ENCODE measurements around the gene CYP2R1. TPM values are rescaled to one million over a fixed set of nuclear protein-coding genes. Genes with fewer than 3 reads are reported as not detected.
"Not testable (repeated sequence)": the region's sequence is repeated elsewhere in the genome, so short reads cannot be mapped to it uniquely, and the experiment has no call there.

CYP2R1 gene
- total RNA-seq, 1 donor from 2014 or later: 29.9 TPM

- TF ChIP-seq CTCF (IDR thresholded peaks at IDR 0.05) (no peak), EZH2phosphoT487 (IDR thresholded peaks at IDR 0.05) (no peak), EZH2 (IDR thresholded peaks at IDR 0.05) (no peak)
- H3K36me3 Mint-ChIP-seq: peaks cover 4% of the 10 kb centered on the region
Observed at GRCh38 chr11:14872032-14872431, 20.0 kb downstream of the CYP2R1 start.

GRCh38 chr11:14863775-14864174, 28.3 kb downstream of the CYP2R1 start:
- H3K4me3 ChIP-seq; H3K9me3 ChIP-seq (ENCODE audit: low read depth); H3K79me2 ChIP-seq (ENCODE audit: low read depth); H3K27me3 Mint-ChIP-seq (ENCODE audit: insufficient read depth, low read depth); DNase-seq (ENCODE audit: low spot score); H3K27me3 ChIP-seq; H3K4me2 ChIP-seq; H4K20me1 ChIP-seq (ENCODE audit: low read depth); H3K27ac ChIP-seq; H3K4me1 Mint-ChIP-seq; H3K9ac ChIP-seq; H3F3A ChIP-seq (ENCODE audit: low read depth); H3K27ac Mint-ChIP-seq; H2AFZ ChIP-seq (replicated peaks); H3K4me1 ChIP-seq; H3K4me3 Mint-ChIP-seq; H3K9me3 Mint-ChIP-seq; H3K36me3 ChIP-seq: not testable (repeated sequence)
- H3K36me3 Mint-ChIP-seq: peaks cover 28% of the 10 kb centered on the region

More at GRCh38 chr11:14872032-14872431, 20.0 kb downstream of the CYP2R1 start:
- Histone ChIP-seq H3K79me2 (ENCODE audit: low read depth) (no peaks in the 10 kb centered on the region), H3K9ac (no peak overlapping the region), H3K36me3 (no peaks in the 10 kb centered on the region), H3K4me2 (no peak overlapping the region), H3K9me3 (ENCODE audit: low read depth) (no peaks in the 10 kb centered on the region), H3K4me3 (no peak overlapping the region), H3K4me1 (no peaks in the 10 kb centered on the region), H2AFZ (replicated peaks) (no peak overlapping the region), H3F3A (ENCODE audit: low read depth) (no peaks in the 10 kb centered on the region), H3K27ac (no peak overlapping the region), H3K27me3 (no peaks in the 10 kb centered on the region), H4K20me1 (ENCODE audit: low read depth) (no peaks in the 10 kb centered on the region)
- DNase-seq (ENCODE audit: low spot score): no peak
- H3K27me3 Mint-ChIP-seq (ENCODE audit: insufficient read depth, low read depth): no peaks in the 10 kb centered on the region
- H3K4me1 Mint-ChIP-seq: peaks cover 3% of the 10 kb centered on the region
- no peaks in the 10 kb centered on the region for H3K9me3 Mint-ChIP-seq
- H3K27ac Mint-ChIP-seq: no peak overlapping the region
- no peak overlapping the region for H3K4me3 Mint-ChIP-seq

- peaks cover 10% of the 10 kb centered on the region for H3K4me1 Mint-ChIP-seq
- peaks cover 8% of the 10 kb centered on the region for H3K4me1 ChIP-seq
- no peaks in the 10 kb centered on the region for H3K79me2 ChIP-seq (ENCODE audit: low read depth)
- H3K9me3 Mint-ChIP-seq: peaks cover 10% of the 10 kb centered on the region
- H3K4me2 ChIP-seq: no peak overlapping the region
- H3K27me3 ChIP-seq: no peaks in the 10 kb centered on the region
- H3K9me3 ChIP-seq (ENCODE audit: low read depth): no peaks in the 10 kb centered on the region
- H3K36me3 Mint-ChIP-seq: peaks cover 24% of the 10 kb centered on the region
- no peak overlapping the region for H3K4me3 Mint-ChIP-seq
- H3K27ac ChIP-seq: no peak overlapping the region
- DNase-seq (ENCODE audit: low spot score): no peak
- TF ChIP-seq EZH2phosphoT487 (IDR thresholded peaks at IDR 0.05) (no peak), EZH2 (IDR thresholded peaks at IDR 0.05) (no peak), CTCF (IDR thresholded peaks at IDR 0.05) (no peak)
- H2AFZ ChIP-seq (replicated peaks): no peak overlapping the region
- no peaks in the 10 kb centered on the region for H3K27me3 Mint-ChIP-seq (ENCODE audit: insufficient read depth, low read depth)
- peaks cover 3% of the 10 kb centered on the region for H3K36me3 ChIP-seq
- H3K9ac ChIP-seq: no peak overlapping the region
- no peaks in the 10 kb centered on the region for H4K20me1 ChIP-seq (ENCODE audit: low read depth)
- no peaks in the 10 kb centered on the region for H3F3A ChIP-seq (ENCODE audit: low read depth)
- H3K27ac Mint-ChIP-seq: no peak overlapping the region
- H3K4me3 ChIP-seq: no peak overlapping the region
Observed at GRCh38 chr11:14861680-14862079, 30.4 kb downstream of the CYP2R1 start.

- no peaks in the 10 kb centered on the region for H3K9me3 ChIP-seq (ENCODE audit: low read depth)
- peaks cover 8% of the 10 kb centered on the region for H3K4me1 ChIP-seq
- peaks cover 3% of the 10 kb centered on the region for H3K36me3 ChIP-seq
- no peak overlapping the region for H3K4me2 ChIP-seq
- no peak for TF ChIP-seq EZH2 (IDR thresholded peaks at IDR 0.05)
- no peak for TF ChIP-seq EZH2phosphoT487 (IDR thresholded peaks at IDR 0.05)
- no peak for TF ChIP-seq CTCF (IDR thresholded peaks at IDR 0.05)
- no peak overlapping the region for H3K27ac ChIP-seq
- H3K36me3 Mint-ChIP-seq: peaks cover 26% of the 10 kb centered on the region
- peaks cover 10% of the 10 kb centered on the region for H3K4me1 Mint-ChIP-seq
- no peak overlapping the region for H3K9ac ChIP-seq
- H3K27ac Mint-ChIP-seq: no peak overlapping the region
- no peaks in the 10 kb centered on the region for H3F3A ChIP-seq (ENCODE audit: low read depth)
- H2AFZ ChIP-seq (replicated peaks): no peak overlapping the region
- H3K4me3 ChIP-seq: no peak overlapping the region
- H3K27me3 ChIP-seq: no peaks in the 10 kb centered on the region
- peaks cover 10% of the 10 kb centered on the region for H3K9me3 Mint-ChIP-seq
- no peaks in the 10 kb centered on the region for H4K20me1 ChIP-seq (ENCODE audit: low read depth)
- no peak for DNase-seq (ENCODE audit: low spot score)
- H3K4me3 Mint-ChIP-seq: no peak overlapping the region
- H3K79me2 ChIP-seq (ENCODE audit: low read depth): no peaks in the 10 kb centered on the region
- H3K27me3 Mint-ChIP-seq (ENCODE audit: insufficient read depth, low read depth): no peaks in the 10 kb centered on the region
Observed at GRCh38 chr11:14860511-14860910, 31.5 kb downstream of the CYP2R1 start.
